SK-N-MC (cell line): ENCODE results near the gene ZNF618.
"Not testable (repeated sequence)": the region's sequence is repeated elsewhere in the genome, so short reads cannot be mapped to it uniquely, and the experiment has no call there.

Source experiments
- DNase-seq: peaks from one replicate; pipeline ENCODE4 v3.0.0-alpha.2; 2011; ENCODE audit warnings: low read depth, low spot score
- H3K27ac ChIP-seq: fragments of 200-600 bp; sonication (generic); 2 replicates; pipeline ENCODE4 v1.5.1; 2016; ENCODE audit warnings: mixed run types
- H3K36me3 ChIP-seq: fragments of 200-600 bp; sonication (generic); 2 replicates; pipeline ENCODE4 v1.6.1; 2017; ENCODE audit warnings: antibody characterized with exemption, low read length, mixed read lengths; ENCODE audit not compliant: insufficient read depth
- H3K4me3 ChIP-seq: fragments of 200-600 bp; sonication (generic); 2 replicates; pipeline ENCODE4 v1.5.1; 2016
- H3K9ac ChIP-seq: fragments of 200-600 bp; sonication (generic); 2 replicates; pipeline ENCODE4 v1.8.0; 2017; ENCODE audit warnings: mixed run types, mixed read lengths; ENCODE audit not compliant: insufficient read length
- H3K9me3 ChIP-seq: fragments of 200-600 bp; sonication (generic); 2 replicates; pipeline ENCODE4 v1.6.1; 2017; ENCODE audit warnings: low read depth, mild to moderate bottlenecking, antibody characterized with exemption, low read length, moderate library complexity, mixed read lengths
- EZH2 ChIP-seq: fragments of 200-600 bp; sonication (generic); IDR thresholded peaks from one replicate; pipeline ENCODE4 v1.6.1; 2017; ENCODE audit warnings: antibody characterized with exemption
- FOXP2 ChIP-seq: optimal IDR thresholded peaks from 2 replicates; pipeline ENCODE3; 2011; ENCODE audit warnings: mild to moderate bottlenecking, moderate library complexity; ENCODE audit not compliant: insufficient read depth; ENCODE audit errors: extremely low read length, control extremely low read depth
- POLR2AphosphoS5 ChIP-seq: IDR thresholded peaks from 2 replicates; pipeline ENCODE4 v1.6.1; 2012; ENCODE audit warnings: mild to moderate bottlenecking, low read depth, low read length, borderline replicate concordance

Gene ZNF618

DNA sequence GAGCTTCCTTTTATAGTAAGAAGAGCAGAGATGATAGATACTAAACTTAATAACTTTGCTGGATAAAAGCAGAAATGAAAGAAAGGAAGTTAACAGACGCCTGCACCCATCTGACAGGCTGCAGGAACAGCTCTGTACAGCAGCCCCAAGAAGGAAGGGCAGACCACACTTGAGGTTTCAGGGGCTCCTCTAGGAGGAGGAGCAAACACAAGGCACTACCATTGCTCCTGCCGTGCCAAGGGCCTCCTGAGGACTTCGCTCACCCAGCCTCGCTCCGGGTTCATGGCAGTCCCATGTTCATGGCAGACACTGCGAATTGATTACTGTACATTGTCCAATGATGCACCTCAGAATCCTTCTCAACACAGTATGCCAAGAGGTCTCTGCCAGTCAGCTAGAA is 116.9 kb downstream of the ZNF618 start:
- H3K9ac ChIP-seq = no peak overlapping the region
- no peaks in the 10 kb centered on the region for H3K9me3 ChIP-seq
- DNase-seq = no peak
- H3K36me3 ChIP-seq = no peaks in the 10 kb centered on the region; the same call in 1 of the 2 replicates
- TF ChIP-seq FOXP2 (no peak), POLR2AphosphoS5 (no peak), EZH2 (no peak)
- no peak overlapping the region for H3K4me3 ChIP-seq
- no peak overlapping the region for H3K27ac ChIP-seq

DNA sequence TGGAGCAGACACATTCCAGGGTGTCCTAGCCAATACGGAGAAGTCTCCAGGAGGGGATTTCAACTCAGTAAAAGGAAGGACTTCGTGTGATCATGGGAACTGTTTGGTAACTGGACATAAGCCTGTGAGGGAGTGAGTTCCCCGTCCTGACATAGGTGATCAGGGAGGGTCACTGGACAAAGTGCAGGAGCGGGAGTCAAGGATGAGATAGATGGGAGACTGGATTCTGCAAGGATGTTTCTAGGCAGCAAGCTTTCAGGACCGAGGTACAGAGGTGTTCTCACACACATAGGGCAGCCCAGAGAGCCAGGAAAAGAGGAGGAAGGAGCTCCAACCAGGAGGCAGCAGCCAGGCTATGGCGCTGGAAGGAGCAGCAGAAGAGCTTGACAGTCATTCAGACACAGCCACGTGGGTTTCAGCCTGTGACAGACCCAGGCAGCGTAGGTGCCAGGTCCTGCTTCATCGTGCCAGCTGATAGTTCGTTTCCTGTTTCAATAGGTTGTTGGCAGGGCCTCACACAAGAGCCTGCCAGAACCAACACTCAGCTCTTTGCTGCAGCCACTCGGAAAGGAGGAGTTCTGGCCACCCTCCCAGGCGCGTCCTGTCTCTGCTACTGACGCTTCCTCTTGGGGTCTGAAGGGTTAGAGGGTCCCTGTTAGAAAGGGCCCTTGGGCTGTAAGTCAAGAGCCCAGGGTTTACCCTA is 117.9 kb downstream of the ZNF618 start:
- DNase-seq = no peak
- Histone ChIP-seq H3K9ac (no peak overlapping the region), H3K27ac (no peak overlapping the region), H3K4me3 (no peak overlapping the region), H3K9me3 (no peaks in the 10 kb centered on the region), H3K36me3 (no peaks in the 10 kb centered on the region; the same call in 1 of the 2 replicates)
- TF ChIP-seq FOXP2 (no peak), EZH2 (no peak), POLR2AphosphoS5 (no peak)

DNA sequence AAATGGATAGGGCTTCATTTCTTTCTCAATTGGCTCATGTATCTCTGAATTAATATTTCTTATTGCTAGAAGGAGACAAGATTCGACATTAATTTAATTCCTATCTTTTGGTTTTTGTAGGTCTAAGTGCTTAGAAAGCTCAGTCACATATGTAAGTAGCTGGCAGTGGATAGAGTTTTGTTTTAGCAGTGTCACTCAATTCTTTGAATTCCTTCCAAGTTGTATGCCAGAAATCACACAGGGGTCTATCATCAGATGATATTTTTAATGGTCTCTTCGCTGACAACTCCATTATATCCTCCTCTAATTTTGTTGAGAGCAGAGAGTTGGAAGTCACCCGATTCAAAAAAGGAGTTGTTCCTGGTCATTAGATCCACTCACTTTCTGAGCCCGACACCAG is 119.3 kb downstream of the ZNF618 start:
- H3K36me3 ChIP-seq = no peaks in the 10 kb centered on the region; the same call in 1 of the 2 replicates
- H3K4me3 ChIP-seq = no peak overlapping the region
- H3K9ac ChIP-seq = no peak overlapping the region
- no peaks in the 10 kb centered on the region for H3K9me3 ChIP-seq
- H3K27ac ChIP-seq = no peak overlapping the region
- no peak for TF ChIP-seq POLR2AphosphoS5
- DNase-seq = no peak

DNA sequence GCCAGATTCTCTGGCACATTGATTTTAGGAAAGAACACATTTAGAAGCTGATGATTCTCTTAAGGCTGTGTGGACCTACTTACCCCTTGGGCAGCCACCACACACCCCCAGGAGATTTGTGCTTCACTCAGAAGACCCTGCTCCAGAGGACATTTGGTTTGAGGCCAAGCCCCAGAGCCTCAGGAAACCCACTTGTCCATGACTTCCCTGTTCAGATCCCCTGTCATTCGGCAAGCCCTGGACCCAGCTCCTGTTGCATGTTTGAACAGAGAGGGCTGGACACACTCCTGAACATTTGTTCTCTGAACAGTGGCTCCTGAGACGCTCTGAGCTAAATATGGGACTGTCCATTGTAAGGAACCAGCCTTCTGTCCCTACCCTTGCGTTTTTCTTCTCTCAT is 119.9 kb downstream of the ZNF618 start:
- TF ChIP-seq EZH2 = no peak
- TF ChIP-seq POLR2AphosphoS5 = no peak
- no peak for TF ChIP-seq FOXP2
- no peak for DNase-seq
- Histone ChIP-seq H3K9ac (no peak overlapping the region), H3K27ac (no peak overlapping the region), H3K36me3 (no peaks in the 10 kb centered on the region), H3K9me3 (no peaks in the 10 kb centered on the region), H3K4me3 (no peak overlapping the region)

DNA sequence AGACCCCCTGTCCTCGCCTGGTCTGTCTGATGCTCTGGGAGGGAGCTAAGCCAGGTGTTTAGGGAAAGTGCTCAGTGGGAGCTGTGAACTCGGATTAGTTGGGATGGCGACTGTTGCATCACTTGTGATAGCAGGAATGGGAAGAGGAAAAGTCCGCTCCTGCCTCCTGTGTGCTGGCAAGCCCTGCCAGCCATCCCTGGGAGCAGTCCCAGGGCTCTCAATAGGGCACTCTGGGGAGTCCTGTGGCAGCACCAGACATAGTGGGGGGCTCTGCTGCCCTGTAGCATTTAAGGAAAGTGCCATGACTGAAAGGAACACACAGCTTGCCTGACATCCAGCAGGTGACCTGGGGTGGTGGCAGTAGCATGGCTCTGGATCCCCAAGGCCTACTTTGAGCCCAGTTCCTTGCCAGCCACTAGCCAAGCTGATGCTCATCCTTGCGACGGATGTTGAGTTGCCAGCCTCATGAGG is 120.5 kb downstream of the ZNF618 start:
- no peaks in the 10 kb centered on the region for H3K36me3 ChIP-seq
- H3K4me3 ChIP-seq = no peak overlapping the region
- H3K9ac ChIP-seq = no peak overlapping the region
- H3K9me3 ChIP-seq = no peaks in the 10 kb centered on the region
- H3K27ac ChIP-seq = no peak overlapping the region
- no peak for DNase-seq
- TF ChIP-seq POLR2AphosphoS5 = no peak
- no peak for TF ChIP-seq EZH2
- no peak for TF ChIP-seq FOXP2

DNA sequence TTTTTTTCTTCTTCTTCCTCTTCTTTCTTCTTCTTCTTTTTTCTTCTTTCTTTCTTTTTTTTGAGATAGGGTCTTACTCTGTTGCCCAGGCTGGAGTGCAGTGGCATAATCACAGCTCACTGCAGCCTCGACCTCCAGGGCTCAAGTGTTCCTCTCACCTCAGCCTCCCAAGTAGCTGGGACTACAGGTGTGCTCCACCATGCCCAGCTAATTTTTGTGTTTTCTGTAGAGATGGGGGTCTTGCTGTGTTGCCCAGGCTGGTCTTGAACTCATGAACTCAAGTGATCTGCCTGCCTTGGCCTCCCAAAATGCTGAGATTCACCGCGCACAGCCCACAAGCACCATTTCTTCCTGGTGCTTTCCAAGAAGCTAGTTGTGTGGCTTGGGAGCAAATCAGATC is 121.0 kb downstream of the ZNF618 start:
- H3K36me3 ChIP-seq, DNase-seq, H3K9me3 ChIP-seq, H3K4me3 ChIP-seq, H3K27ac ChIP-seq, H3K9ac ChIP-seq: not testable (repeated sequence)

DNA sequence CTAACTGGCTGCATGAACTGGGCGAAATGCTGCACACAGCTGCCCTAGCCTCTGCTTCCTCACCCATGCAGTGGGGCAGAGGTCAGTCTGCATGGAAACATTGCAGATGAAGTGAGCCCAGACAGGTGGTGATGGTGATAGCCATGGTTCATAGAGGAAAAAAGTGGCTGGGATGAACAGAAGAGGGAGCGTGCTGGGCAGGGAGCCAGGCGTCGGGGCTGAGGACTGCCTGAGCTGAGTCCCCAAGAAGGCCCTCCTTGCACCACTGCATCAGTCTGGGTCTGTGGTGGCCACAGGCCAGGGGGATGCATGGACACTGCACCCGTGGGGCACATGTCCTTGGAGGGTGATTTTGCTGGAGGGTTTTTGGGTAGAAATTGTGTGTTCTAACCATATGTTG is 121.5 kb downstream of the ZNF618 start:
- no peak overlapping the region for H3K9ac ChIP-seq
- H3K9me3 ChIP-seq = no peaks in the 10 kb centered on the region
- no peaks in the 10 kb centered on the region for H3K36me3 ChIP-seq
- TF ChIP-seq POLR2AphosphoS5 = no peak
- TF ChIP-seq EZH2 = no peak
- no peak for TF ChIP-seq FOXP2
- H3K27ac ChIP-seq = no peak overlapping the region
- DNase-seq = no peak
- no peak overlapping the region for H3K4me3 ChIP-seq

DNA sequence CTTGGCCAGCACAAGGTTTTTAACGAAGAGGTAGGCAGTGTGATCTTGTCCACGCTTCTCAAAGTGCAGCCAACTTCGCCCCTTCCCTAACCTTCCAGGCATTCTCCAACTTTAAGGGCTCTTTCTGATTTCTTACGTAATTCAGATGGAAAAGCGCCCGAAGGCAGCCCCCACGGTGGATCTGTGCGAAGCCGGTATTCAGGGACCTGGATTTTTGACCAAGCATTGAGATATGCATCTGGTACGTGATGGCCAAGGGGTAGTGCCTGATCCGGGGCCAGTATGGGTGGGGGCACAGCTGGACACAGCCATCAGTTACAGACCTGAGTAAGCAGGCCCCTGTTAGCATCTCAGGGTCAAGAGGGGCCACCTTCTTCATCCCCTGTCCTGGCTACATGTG is 122.0 kb downstream of the ZNF618 start:
- Histone ChIP-seq H3K27ac (no peak overlapping the region), H3K36me3 (no peaks in the 10 kb centered on the region), H3K9ac (no peak overlapping the region), H3K9me3 (no peaks in the 10 kb centered on the region), H3K4me3 (no peak overlapping the region)
- TF ChIP-seq FOXP2 = no peak
- TF ChIP-seq EZH2 = no peak
- no peak for TF ChIP-seq POLR2AphosphoS5
- no peak for DNase-seq

DNA sequence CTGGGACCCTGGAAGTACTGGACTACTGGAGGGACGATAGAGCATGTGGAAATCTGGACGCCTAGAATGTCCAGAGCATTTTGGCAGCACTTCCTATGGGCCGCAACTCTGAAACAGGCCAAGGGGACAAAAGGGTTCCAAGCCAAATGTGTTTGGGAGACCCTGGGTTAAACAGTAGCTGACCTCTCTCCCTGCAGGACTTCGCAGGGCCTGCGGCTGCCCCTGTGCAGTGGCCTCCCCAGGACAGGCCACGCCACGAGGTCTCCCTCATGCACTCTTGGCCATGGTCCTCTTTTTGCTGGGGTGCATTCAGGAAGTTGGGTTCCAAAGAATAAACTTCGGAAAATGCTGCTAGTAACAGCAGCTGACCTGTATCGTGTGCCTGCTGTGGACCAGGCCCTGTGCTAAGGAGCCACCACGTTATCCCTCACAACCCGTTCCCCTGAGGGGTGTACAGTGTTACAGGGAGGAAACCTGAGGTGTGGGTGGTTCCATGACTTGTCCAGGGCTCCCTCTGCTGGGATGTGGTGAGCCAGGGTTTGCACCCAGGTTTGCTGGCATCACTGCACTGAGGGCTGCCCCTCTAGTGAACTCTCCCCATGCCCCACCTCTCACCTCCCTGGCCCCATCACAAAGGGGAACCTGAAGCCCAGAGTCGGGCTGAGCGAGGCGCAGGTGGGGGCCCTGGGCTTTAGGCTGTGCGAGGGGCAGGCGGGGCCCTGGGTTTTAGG is 122.6 kb downstream of the ZNF618 start:
- Histone ChIP-seq H3K4me3 (no peak overlapping the region), H3K36me3 (no peaks in the 10 kb centered on the region), H3K9ac (no peak overlapping the region), H3K9me3 (no peaks in the 10 kb centered on the region), H3K27ac (no peak overlapping the region)
- DNase-seq = no peak
- TF ChIP-seq POLR2AphosphoS5 (no peak), EZH2 (no peak), FOXP2 (no peak)
